Activated CD8-positive, alpha-beta memory T cell treated with anti-CD3 and anti-CD28 coated beads, Interleukin-2, amount 50 U/mL, for 4 hours (primary cell): ENCODE measurements around the gene TXNDC2.
"Not testable (repeated sequence)": the region's sequence is repeated elsewhere in the genome, so short reads cannot be mapped to it uniquely, and the experiment has no call there.

ENCODE experiments used
- DNase-seq: peaks from one replicate; pipeline ENCODE4 v3.0.0-alpha.2; 2020

TXNDC2 gene

GRCh38 chr18:9885170-9886004, at the start of gene TXNDC2:
Gene TXNDC2, plus strand, starts transcription at chr18:9885973. Its CDS starts 708 bp downstream, at chr18:9886681.
- DNase-seq: no peak

DNA sequence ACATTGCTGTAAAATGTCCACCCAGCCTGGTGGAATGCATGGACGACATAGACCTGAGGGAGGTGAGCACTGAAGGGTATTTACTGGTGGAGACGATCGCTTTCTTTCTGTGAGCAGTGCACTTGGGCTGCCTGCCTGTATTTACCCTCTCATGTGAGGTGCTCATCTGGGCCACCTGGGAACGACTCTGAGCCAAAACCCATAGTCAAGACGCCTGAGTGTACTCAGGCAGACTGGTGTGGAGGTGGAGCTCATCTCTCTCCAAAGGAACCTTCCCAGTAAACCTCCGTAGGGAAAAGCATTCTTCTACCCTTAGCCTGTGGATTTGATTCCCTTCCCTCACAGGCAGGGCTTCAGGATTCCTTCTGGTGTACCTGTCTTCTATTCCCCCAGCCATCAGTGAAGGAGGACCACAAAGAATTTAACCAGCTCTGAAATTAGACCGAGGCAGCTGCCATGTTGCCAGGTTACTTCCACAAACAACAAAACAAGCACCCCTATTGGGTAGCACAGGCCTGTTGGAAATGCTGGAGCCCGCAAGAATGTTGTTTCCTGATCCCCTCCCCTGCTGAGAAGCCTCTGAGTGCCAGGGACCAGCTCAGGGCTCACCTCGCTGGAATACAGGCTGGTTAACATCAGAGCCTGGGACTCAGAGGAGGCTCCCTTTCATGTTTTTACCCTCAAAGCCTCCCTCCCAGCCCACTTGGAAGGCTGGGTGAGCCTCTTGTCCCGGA, 47.5 kb upstream of the TXNDC2 start:
- no peak for DNase-seq

DNA sequence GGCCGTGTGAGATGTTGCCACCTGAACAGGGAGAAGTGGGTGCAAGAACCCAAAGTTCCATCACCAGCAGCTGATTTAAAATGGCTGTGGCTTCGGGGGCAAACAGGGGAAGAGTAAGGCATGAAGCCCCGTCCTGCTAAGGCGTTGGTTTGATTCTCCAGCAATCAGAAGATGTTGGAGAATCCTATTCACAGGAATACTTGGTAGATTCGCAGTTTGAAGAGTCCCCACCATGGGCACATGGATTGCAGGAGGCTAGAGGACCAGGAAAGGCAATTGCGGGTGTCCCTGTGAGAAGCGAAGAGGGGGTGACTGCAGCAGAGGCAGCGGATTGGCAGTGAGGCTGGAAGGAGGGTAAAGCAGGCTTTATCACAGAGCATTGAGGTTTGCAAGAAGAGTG, 46.6 kb upstream of the TXNDC2 start:
- no peak for DNase-seq

GRCh38 chr18:9839853-9840252, 45.9 kb upstream of the TXNDC2 start:
- DNase-seq: no peak

DNA sequence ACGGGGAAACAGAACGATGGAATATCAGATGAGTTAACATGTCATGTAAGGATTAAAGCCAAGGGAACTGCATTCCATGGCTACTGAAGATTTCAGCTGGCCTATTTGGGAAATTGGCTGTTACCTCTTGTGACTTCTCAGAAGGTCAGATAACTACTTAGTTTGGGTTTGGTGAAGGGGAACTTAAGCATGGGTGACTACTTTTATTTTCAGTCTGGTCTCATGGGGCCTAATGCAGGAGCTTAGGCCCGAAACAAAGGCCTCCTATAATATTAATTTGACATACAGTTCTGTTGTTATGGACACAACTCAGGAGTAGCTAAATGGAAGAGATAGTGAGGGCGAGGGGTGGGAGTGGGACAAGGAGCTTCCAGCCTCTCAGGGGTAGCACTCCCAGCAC, 44.0 kb upstream of the TXNDC2 start:
- no peak for DNase-seq

GRCh38 chr18:9842448-9842847, 43.3 kb upstream of the TXNDC2 start:
- DNase-seq: no peak

DNA sequence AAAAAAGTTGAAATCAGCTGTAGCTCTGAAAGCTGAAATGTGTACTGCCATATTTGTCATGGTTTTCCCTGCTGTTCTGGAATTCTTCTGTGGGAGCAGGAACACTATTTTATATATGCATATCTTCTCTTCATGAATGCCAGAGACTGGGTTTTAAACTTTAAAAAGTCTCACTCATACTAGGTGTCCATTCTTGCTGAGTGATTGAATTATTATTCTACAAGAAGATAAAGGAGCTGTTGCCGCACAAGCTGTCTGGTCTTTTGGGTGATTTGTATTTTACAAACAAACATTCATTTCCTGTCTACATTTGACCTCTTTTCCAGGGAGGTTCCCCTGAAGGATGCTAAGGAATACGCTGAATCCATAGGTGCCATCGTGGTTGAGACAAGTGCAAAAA, 40.5 kb upstream of the TXNDC2 start:
- DNase-seq: no peak

GRCh38 chr18:9846162-9846925, 39.4 kb upstream of the TXNDC2 start:
- no peak for DNase-seq

- no peak for DNase-seq
Measured at GRCh38 chr18:9848170-9848879, 37.4 kb upstream of the TXNDC2 start.

- DNase-seq: no peak
Measured at GRCh38 chr18:9849407-9850283, 36.1 kb upstream of the TXNDC2 start.

GRCh38 chr18:9850309-9850708, 35.5 kb upstream of the TXNDC2 start:
- no peak for DNase-seq

GRCh38 chr18:9851511-9851910, 34.3 kb upstream of the TXNDC2 start:
- DNase-seq: no peak

- no peak for DNase-seq
Measured at GRCh38 chr18:9852266-9853081, 33.3 kb upstream of the TXNDC2 start.

DNA sequence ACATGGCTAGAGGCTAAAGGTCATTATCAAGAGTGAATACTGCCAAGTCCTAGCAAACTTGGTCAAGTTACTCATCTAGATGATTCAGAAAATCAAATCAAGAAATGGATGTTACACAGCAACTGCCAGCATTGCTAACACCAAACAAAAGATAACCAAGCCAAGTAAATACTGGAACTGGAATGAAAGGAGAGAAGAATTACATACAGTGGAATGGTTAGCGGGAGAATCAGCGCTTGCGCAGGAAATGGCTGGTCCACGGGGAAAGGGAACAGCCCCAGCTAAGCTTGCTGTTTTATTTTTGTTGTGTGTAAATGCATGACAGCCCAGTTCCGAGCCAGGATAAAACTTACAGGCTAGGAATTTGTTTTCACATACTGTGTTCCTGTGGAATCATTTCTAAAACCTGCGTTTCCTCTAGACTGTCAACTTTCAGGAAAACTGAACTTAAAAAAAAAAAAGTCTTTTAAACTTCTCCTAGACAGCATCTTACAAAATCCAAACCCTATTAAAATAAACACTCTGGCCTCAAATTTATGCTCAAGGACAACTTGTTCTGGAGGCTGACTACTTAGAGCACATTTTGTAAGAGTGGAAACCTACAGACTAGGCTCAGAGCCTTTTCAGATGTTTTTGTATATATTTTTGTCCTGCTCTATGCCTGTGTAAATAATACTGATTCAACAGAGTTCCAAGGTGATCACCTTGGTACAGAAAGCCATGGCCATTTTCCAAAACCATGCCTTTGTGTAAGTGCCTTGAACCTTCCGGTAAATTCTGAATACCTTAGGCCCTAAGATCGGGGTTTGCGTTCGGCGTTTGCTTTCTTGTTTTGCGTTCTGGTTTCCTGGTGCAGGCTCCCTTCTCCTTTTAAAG, 30.7 kb upstream of the TXNDC2 start:
- DNase-seq: no peak

- no peak for DNase-seq
Measured at GRCh38 chr18:9855681-9856080, 30.1 kb upstream of the TXNDC2 start.

DNA sequence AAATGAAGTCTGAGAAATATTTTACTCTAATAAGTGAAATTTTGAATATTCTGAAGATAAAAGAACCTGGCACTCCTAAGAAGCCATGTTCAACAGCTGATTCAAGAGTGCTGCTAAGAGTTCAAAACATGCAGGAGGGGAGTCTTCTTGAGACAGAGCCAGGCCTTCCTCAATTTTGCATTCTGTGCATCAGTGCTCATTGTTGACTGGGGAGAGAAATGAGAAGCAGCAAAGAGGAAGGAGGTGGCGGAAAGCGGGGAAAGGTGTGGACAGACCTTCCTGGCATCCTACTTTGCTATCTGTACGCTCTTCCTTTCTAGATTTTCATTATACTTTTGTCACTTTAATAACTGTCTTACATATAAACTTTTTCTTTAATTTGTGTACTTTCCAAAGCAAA, 29.7 kb upstream of the TXNDC2 start:
- DNase-seq: no peak

DNA sequence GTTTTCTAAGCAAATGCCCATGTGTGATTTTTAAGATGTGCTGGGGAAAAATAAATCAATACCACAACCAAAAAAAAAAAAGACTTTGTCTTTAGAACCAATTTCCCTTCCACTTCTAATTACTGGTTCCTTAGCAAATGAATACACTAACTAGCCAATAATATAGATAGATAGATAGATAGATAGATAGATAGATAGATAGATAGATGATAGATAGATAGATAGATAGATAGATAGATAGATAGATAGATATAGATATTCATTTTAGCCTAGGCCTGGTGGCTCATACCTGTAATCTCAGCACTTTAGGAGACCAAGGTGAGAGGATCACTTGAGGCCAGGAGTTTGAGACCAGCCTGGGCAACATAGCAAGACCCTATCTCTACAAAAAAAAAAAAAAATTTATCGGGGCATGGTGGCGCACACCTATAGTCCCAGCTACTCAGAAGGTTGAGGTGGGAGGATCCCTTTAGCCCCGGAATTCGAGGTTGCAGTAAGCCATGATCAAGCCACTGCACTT, 28.2 kb upstream of the TXNDC2 start:
- not testable (repeated sequence) for DNase-seq

DNA sequence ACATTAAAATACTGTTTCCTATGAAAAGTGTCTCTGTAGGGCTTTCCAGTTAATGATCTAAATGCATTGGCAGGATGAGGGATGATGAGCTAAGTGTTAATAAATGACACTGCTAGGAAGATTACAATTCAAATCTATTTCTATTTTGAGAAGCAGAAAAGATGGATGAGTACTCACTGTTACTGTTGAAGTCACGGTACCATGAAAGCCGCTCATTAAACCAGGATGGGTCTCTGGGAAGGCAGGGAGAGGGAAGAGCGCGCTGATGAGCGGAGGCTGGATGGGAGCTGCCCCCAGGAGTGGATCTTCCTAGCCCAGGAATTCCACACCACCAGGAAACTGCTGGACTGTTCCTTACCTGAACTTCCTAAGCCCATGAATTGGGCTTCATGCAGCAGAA, 27.1 kb upstream of the TXNDC2 start:
- no peak for DNase-seq

DNA sequence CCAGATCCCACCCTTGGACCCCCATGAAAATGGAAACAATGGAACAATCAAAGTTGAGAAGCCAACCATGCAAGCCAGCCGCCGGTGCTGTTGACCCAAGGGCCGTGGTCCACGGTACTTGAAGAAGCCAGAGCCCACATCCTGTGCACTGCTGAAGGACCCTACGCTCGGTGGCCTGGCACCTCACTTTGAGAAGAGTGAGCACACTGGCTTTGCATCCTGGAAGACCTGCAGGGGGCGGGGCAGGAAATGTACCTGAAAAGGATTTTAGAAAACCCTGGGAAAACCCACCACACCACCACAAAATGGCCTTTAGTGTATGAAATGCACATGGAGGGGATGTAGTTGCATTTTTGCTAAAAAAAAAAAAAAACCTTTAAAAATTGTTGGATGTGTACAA, 26.5 kb upstream of the TXNDC2 start:
- no peak for DNase-seq

DNA sequence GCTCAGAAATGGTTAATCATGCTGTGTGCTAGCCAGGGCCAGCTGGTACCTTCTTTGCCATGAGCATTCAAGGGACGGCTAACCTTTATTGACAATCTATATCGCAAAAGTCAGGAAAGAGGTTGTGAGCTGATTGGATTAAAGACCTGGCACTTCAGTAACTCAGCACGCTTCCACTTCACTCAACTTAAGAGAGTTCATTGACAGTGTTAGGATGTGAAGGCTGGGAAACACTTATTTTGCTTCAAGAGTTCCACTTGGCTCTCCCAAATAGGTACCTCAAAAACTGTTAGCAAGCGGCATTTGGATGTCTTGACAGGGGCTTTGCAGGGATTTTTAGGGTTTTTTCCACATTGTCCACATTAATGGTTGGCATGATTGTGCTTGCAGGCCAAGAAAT, 25.1 kb upstream of the TXNDC2 start:
- no peak for DNase-seq
